Esophagus muscularis mucosa (tissue), 4 donors: Measurements from ENCODE around the gene ATP13A3.

Experiments
- CTCF ChIP-seq, 3 experiments: fragments of 200-600 bp in 2 of 3; fragments of 450-650 bp in 1 of 3; sonication (generic) in 2 of 3; IDR thresholded peaks; one replicate each; pipeline ENCODE4 v1.5.1; 2017 to 2019; ENCODE audit warnings: antibody characterized with exemption in 3 of 3, mild to moderate bottlenecking in 2 of 3, moderate library complexity in 1 of 3
- EP300 ChIP-seq: sonication (generic); formaldehyde crosslinking; IDR thresholded peaks from one replicate; pipeline ENCODE4 v1.6.1; 2017; ENCODE audit warnings: antibody characterized with exemption
- POLR2A ChIP-seq: fragments of 450-650 bp; IDR thresholded peaks from one replicate; pipeline ENCODE4 v1.6.1; 2017; ENCODE audit warnings: antibody characterized with exemption, moderate library complexity, mild to moderate bottlenecking, low read depth
- POLR2AphosphoS5 ChIP-seq, 2 donors: sonication (generic); formaldehyde crosslinking; IDR thresholded peaks; one replicate each; pipeline ENCODE4 v1.6.1; 2017; ENCODE audit warnings: antibody characterized with exemption in 2 of 2

GRCh38 chr3:194381460-194381875, 105.3 kb downstream of the ATP13A3 start:
- no peak for TF ChIP-seq CTCF (IDR thresholded peaks at IDR 0.05)
- TF ChIP-seq POLR2A, result no peak
- TF ChIP-seq EP300, result no peak
- no peak for TF ChIP-seq POLR2AphosphoS5 (IDR thresholded peaks at IDR 0.05)
